Measurements from ENCODE around the gene CASS4.
A peak's percentile ranks its signal among the peaks of the same experiment; 100 is the strongest.
"Not testable (repeated sequence)": the region's sequence is repeated elsewhere in the genome, so short reads cannot be mapped to it uniquely, and the experiment has no call there.

The CASS4 gene

DNA sequence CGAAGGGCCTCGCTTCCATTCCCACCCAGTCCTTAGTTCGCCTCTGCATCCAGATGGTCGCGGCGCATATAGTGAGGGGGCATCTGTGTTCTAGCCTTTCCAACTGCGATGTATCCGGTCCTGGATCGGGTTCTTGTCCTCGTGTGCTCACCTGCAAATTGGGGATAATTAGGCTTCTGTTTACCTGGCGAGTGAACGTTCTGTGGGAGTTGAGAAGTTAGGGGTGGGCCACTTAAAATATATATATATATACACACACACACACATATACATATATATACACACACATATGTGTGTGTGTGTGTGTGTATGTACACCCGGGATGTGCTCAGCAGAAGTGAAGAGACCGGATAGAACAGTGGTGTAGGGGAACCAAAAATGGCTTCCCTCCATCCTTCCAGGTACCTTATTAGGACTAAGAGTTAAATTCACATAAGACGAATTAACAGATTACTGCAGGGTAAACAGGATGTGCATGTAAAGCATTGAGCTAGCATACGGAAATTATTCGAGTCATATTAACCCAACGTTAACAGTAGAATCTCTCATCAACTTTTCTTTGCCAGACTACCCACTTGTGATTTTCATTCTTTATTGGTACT is 19.1 kb upstream of the CASS4 start:
- no peaks in the 10 kb centered on the region for H3K9me3 ChIP-seq (ENCODE audit: low read length)
- peak overlapping the region; percentile 96 to 98 for H3K4me3 ChIP-seq (ENCODE audit: low read depth in 1 of 2, low read length in 2 of 2)
- H3K9ac ChIP-seq (ENCODE audit: low read length): peak overlapping the region; percentile 91
- no peaks in the 10 kb centered on the region for H3K27me3 ChIP-seq (ENCODE audit: control insufficient read depth in 1 of 2, insufficient read depth in 2 of 2, low read length in 2 of 2)
- peaks cover 25% of the 10 kb centered on the region for H3K36me3 ChIP-seq (ENCODE audit: insufficient read depth, low read length)
- peaks cover 18% of the 10 kb centered on the region for H3K4me1 ChIP-seq (ENCODE audit: insufficient read depth, low read length)
- peak overlapping the region; percentile 95 for H3K27ac ChIP-seq (ENCODE audit: low read depth, low read length)

DNA sequence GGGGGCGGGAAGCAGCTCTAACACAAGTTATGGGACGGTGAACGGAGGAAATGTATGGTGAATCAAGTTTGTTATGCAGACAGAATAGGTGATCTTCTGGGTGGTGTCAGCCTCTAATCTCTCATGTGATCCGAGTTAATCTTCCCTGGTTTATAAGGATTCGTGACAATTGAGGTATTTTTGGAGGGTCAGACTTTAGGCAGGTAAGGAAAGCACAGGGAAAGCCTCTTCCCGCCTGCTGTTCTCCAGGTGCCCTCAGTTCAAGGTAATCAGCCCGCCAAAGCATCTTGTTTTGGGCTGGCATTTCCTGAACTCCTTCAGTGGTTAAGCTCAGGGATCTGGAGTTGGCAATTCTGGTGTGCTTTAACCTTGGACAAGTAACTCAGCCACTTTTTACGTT is 18.4 kb upstream of the CASS4 start:
- H3K27me3 ChIP-seq (ENCODE audit: control insufficient read depth in 1 of 2, insufficient read depth in 2 of 2, low read length in 2 of 2): no peaks in the 10 kb centered on the region
- H3K4me3 ChIP-seq (ENCODE audit: low read depth in 1 of 2, low read length in 2 of 2): peak overlapping the region; percentile 67 to 96
- no peak overlapping the region for H3K27ac ChIP-seq (ENCODE audit: low read depth, low read length)
- H3K36me3 ChIP-seq (ENCODE audit: insufficient read depth, low read length): peaks cover 32% of the 10 kb centered on the region
- H3K4me1 ChIP-seq (ENCODE audit: insufficient read depth, low read length): peaks cover 18% of the 10 kb centered on the region
- peak overlapping the region; percentile 91 for H3K9ac ChIP-seq (ENCODE audit: low read length)
- H3K9me3 ChIP-seq (ENCODE audit: low read length): no peaks in the 10 kb centered on the region

DNA sequence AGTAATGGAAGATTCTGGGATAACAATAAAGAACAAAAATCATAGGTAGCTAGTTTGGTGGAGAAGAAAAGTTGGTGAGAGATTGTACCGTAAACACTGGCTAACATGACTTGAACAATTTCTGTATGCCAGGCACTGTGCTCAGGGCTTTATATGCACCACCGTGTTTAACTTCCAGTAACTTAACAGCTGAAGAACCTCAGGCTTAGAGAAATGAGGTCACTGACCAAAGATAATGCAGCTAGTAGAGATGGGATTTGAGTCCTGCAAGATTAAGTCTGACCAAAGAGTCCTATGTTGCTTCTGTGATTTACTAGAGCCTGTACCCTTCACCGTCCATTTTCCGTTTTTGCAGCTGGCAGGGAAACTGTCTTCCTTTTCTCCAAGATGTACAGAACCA is 16.9 kb upstream of the CASS4 start:
- no peak overlapping the region for H3K27ac ChIP-seq (ENCODE audit: low read depth, low read length)
- H3K9me3 ChIP-seq (ENCODE audit: low read length): no peaks in the 10 kb centered on the region
- peaks cover 18% of the 10 kb centered on the region for H3K4me1 ChIP-seq (ENCODE audit: insufficient read depth, low read length)
- H3K4me3 ChIP-seq (ENCODE audit: low read depth in 1 of 2, low read length in 2 of 2): no peak overlapping the region
- H3K9ac ChIP-seq (ENCODE audit: low read length): no peak overlapping the region
- peaks cover 44% of the 10 kb centered on the region for H3K36me3 ChIP-seq (ENCODE audit: insufficient read depth, low read length)
- no peaks in the 10 kb centered on the region for H3K27me3 ChIP-seq (ENCODE audit: control insufficient read depth in 1 of 2, insufficient read depth in 2 of 2, low read length in 2 of 2)

DNA sequence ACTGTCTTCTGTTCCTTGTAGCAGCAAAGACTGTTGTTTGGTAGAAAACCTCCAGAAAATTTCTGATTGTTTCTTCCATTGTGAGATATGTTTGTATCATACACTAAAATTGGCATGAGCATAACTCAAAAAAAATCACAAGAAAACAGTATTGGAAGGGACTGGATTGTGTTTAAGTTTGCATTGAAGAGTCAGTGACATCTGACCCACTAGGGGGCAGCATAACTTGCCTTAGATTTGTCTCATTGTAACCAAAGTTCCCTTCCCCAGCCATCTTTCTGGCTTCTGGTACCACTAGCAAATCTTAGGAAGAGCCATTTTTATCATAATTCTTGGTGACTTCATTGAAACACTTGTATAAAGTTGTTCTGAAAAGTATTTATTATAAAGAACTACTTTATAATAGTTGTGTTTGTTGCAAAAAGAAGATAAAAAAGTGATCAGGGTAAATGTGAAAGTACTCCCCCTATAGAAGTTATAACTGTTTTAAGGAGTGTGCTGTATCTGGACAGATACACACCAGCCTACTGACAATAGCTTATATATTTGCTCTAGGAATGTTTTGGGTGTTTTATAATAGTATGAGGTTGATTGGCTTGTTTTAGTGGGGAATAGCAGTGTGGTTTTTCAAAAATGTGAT is 11.9 kb upstream of the CASS4 start:
- H3K4me3 ChIP-seq (ENCODE audit: low read depth in 1 of 2, low read length in 2 of 2): no peak overlapping the region
- peaks cover 73% of the 10 kb centered on the region for H3K36me3 ChIP-seq (ENCODE audit: insufficient read depth, low read length)
- H3K27me3 ChIP-seq (ENCODE audit: control insufficient read depth in 1 of 2, insufficient read depth in 2 of 2, low read length in 2 of 2): no peaks in the 10 kb centered on the region
- no peak overlapping the region for H3K9ac ChIP-seq (ENCODE audit: low read length)
- H3K4me1 ChIP-seq (ENCODE audit: insufficient read depth, low read length): no peaks in the 10 kb centered on the region
- H3K9me3 ChIP-seq (ENCODE audit: low read length): no peaks in the 10 kb centered on the region
- H3K27ac ChIP-seq (ENCODE audit: low read depth, low read length): no peak overlapping the region

DNA sequence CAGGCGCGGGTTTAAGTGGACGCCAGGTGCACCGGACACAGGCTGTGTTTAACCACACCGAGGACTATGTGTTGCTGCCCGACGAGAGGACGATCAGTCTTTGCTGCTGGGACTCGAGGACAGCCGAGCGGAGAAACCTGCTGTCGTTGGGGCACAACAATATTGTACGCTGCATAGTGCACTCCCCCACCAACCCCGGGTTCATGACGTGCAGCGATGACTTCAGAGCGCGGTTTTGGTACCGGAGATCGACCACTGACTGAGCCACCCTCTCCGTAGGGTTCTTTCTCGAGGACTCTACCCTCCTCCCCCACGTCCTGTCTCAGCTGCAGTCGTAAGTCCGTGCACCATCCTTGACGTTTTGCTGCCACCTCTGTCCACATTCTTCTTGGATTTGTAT is 8.6 kb upstream of the CASS4 start:
- H3K9ac ChIP-seq (ENCODE audit: low read length): no peak overlapping the region
- no peaks in the 10 kb centered on the region for H3K9me3 ChIP-seq (ENCODE audit: low read length)
- no peaks in the 10 kb centered on the region for H3K4me1 ChIP-seq (ENCODE audit: insufficient read depth, low read length)
- H3K27me3 ChIP-seq (ENCODE audit: control insufficient read depth in 1 of 2, insufficient read depth in 2 of 2, low read length in 2 of 2): no peaks in the 10 kb centered on the region
- no peak overlapping the region for H3K4me3 ChIP-seq (ENCODE audit: low read depth in 1 of 2, low read length in 2 of 2)
- H3K36me3 ChIP-seq (ENCODE audit: insufficient read depth, low read length): peaks cover 72% of the 10 kb centered on the region
- no peak overlapping the region for H3K27ac ChIP-seq (ENCODE audit: low read depth, low read length)

DNA sequence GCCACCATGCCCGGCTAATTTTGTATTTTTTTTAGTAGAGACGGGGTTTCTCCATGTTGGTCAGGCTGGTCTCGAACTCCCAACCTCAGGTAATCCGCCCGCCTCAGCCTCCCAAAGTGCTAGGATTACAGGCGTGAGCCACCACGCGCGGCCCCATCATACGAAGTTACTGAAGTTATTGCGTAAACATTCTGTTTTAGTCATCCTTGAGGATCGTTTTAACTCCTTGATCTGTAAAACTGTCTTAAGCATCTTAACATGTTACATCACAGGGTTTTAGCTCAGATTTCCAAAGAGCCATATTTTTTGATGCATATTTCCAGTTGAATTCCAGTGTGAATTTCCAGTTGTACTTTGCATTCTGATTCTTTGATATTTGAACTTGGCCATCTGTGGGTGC is 6.7 kb upstream of the CASS4 start:
- not testable (repeated sequence) for H3K4me3 ChIP-seq (ENCODE audit: low read depth in 1 of 2, low read length in 2 of 2); H3K27me3 ChIP-seq (ENCODE audit: control insufficient read depth in 1 of 2, insufficient read depth in 2 of 2, low read length in 2 of 2); H3K27ac ChIP-seq (ENCODE audit: low read depth, low read length); H3K4me1 ChIP-seq (ENCODE audit: insufficient read depth, low read length); H3K9ac ChIP-seq (ENCODE audit: low read length); H3K9me3 ChIP-seq (ENCODE audit: low read length)
- peaks cover 58% of the 10 kb centered on the region for H3K36me3 ChIP-seq (ENCODE audit: insufficient read depth, low read length)

DNA sequence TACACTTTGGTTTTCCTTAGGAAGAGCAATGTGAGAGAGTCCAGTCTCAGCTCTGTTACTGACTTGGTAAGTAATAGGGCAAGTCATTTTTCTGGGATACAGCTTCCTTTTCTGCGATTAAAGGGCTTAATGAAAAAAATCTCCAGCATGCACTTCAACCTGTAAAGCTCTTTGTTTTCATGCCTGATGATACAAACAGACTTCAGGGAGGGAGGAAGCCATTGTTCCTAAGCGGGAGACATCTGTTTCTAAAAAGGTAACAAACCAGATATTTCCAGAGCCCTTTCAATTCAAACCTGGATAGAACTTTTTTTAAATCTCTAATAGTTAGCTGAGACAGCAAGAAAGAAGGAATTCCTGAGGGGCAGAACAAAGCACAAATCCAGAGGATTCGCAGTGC is 5.2 kb upstream of the CASS4 start:
- H3K36me3 ChIP-seq (ENCODE audit: insufficient read depth, low read length): peaks cover 49% of the 10 kb centered on the region

DNA sequence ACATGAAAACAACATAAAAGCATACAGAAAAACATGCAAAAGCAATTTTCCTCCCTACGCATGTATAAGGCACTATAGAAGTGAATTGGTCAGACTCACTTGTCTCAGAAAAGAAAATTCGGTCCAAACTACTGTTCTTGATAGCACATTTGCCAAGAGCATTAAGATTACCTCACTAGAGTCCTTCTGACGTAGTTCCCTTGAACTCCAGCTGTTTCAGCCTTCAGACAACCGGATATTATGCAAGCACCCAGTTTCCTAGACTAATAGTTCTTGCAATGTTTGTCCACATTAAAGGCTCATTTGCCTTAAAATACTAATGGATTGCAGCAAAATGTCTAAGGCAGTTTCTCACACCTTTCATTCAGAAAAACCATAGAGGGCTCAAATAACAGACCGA is 2.5 kb upstream of the CASS4 start:
- Histone ChIP-seq H3K4me1 (ENCODE audit: insufficient read depth, low read length) (no peaks in the 10 kb centered on the region), H3K9ac (ENCODE audit: low read length) (no peak overlapping the region), H3K36me3 (ENCODE audit: insufficient read depth, low read length) (peaks cover 29% of the 10 kb centered on the region), H3K27me3 (ENCODE audit: control insufficient read depth in 1 of 2, insufficient read depth in 2 of 2, low read length in 2 of 2) (no peaks in the 10 kb centered on the region), H3K27ac (ENCODE audit: low read depth, low read length) (no peak overlapping the region), H3K4me3 (ENCODE audit: low read depth in 1 of 2, low read length in 2 of 2) (no peak overlapping the region), H3K9me3 (ENCODE audit: low read length) (no peaks in the 10 kb centered on the region)

More for the DNA sequence above, 5.2 kb upstream of the CASS4 start:
- Histone ChIP-seq H3K4me1 (ENCODE audit: insufficient read depth, low read length) (no peaks in the 10 kb centered on the region), H3K27me3 (ENCODE audit: control insufficient read depth in 1 of 2, insufficient read depth in 2 of 2, low read length in 2 of 2) (no peaks in the 10 kb centered on the region), H3K9me3 (ENCODE audit: low read length) (no peaks in the 10 kb centered on the region), H3K9ac (ENCODE audit: low read length) (no peak overlapping the region), H3K27ac (ENCODE audit: low read depth, low read length) (no peak overlapping the region), H3K4me3 (ENCODE audit: low read depth in 1 of 2, low read length in 2 of 2) (no peak overlapping the region)

DNA sequence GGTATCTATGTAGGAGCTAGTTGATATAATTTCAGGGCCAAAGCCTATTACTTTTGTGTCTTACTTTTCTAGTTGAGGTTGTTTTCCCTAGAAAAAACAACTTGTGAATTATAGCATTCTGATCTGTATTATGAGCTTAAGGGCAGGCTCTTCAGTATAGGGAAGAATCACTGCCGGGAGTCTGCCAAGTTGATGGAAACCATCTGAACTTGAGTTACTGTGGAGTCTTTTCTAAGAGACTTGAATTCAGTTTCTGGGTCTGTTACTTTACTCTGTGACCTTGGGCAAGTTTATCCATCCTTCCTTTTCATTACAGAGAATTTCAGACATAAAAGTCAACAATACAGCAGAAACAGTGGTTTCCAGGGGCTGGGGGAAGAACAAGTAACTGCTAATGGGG is 2.1 kb upstream of the CASS4 start:
- H3K9ac ChIP-seq (ENCODE audit: low read length): no peak overlapping the region
- H3K36me3 ChIP-seq (ENCODE audit: insufficient read depth, low read length): peaks cover 29% of the 10 kb centered on the region
- H3K9me3 ChIP-seq (ENCODE audit: low read length): no peaks in the 10 kb centered on the region
- no peaks in the 10 kb centered on the region for H3K27me3 ChIP-seq (ENCODE audit: control insufficient read depth in 1 of 2, insufficient read depth in 2 of 2, low read length in 2 of 2)
- no peak overlapping the region for H3K27ac ChIP-seq (ENCODE audit: low read depth, low read length)
- no peak overlapping the region for H3K4me3 ChIP-seq (ENCODE audit: low read depth in 1 of 2, low read length in 2 of 2)
- H3K4me1 ChIP-seq (ENCODE audit: insufficient read depth, low read length): no peaks in the 10 kb centered on the region

DNA sequence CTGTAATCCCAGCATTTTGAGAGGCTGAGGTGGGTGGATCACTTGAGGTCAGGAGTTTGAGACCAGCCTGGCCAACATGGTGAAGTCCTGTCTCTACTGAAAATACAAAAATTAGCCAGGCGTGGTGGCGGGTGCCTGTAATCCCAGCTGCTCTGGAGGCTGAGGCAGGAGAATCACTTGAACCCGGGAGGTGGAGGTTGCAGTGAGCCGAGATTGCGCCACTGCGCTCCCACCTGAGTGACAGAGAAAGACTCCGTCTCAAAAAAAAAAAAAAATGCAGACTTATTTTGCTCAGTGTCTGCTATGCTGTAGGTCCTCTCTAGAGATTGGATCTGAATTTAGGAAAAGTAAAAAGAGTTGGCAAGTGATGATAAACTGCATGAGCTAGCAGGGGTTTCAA is 773 bp upstream of the CASS4 start:
- not testable (repeated sequence) for H3K27ac ChIP-seq (ENCODE audit: low read depth, low read length); H3K27me3 ChIP-seq (ENCODE audit: control insufficient read depth in 1 of 2, insufficient read depth in 2 of 2, low read length in 2 of 2); H3K9me3 ChIP-seq (ENCODE audit: low read length); H3K4me1 ChIP-seq (ENCODE audit: insufficient read depth, low read length); H3K4me3 ChIP-seq (ENCODE audit: low read depth in 1 of 2, low read length in 2 of 2); H3K9ac ChIP-seq (ENCODE audit: low read length)
- H3K36me3 ChIP-seq (ENCODE audit: insufficient read depth, low read length): peaks cover 17% of the 10 kb centered on the region

DNA sequence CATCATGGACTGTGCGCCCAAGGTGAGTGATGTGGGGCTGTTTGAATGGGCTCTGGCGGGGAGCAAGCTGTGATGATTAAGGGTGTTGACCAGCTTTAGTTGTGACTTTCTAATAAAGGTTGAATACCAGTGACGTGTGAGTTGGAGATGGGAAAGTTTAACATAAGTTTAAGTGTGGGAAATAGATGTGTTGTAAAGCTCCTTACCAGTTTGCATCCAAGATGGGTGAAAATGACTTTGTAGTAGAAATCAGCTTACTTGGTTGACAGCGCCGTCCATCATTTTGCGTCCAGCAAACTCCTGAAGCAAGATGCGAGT is 372 bp downstream of the CASS4 start:
- H3K4me3 ChIP-seq (ENCODE audit: low read depth in 1 of 2, low read length in 2 of 2): no peak overlapping the region
- H3K9ac ChIP-seq (ENCODE audit: low read length): no peak overlapping the region
- H3K27me3 ChIP-seq (ENCODE audit: control insufficient read depth in 1 of 2, insufficient read depth in 2 of 2, low read length in 2 of 2): no peaks in the 10 kb centered on the region
- no peak overlapping the region for H3K27ac ChIP-seq (ENCODE audit: low read depth, low read length)
- peaks cover 6% of the 10 kb centered on the region for H3K36me3 ChIP-seq (ENCODE audit: insufficient read depth, low read length)
- H3K4me1 ChIP-seq (ENCODE audit: insufficient read depth, low read length): no peaks in the 10 kb centered on the region
- H3K9me3 ChIP-seq (ENCODE audit: low read length): no peaks in the 10 kb centered on the region

DNA sequence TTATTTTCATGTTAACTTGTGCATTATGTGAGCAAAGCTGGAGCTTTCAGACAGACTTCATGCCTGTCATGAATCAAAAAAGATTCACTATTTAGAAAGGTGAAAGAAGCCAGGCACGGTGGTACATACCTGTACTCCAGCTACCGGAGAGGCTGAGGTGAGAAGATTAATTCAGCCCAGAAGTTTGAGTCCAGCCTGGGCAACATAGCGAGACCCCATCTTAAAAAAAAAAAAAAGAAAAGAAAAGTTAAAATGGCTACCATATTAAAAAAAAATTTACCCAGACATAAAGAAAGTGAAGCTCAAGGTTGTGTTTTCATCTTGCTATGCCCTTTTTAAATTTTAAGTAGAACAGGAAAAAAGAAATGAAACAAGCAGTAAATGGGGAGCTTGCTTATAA is 889 bp downstream of the CASS4 start:
- Histone ChIP-seq H3K4me3 (ENCODE audit: low read depth in 1 of 2, low read length in 2 of 2) (no peak overlapping the region), H3K27ac (ENCODE audit: low read depth, low read length) (no peak overlapping the region), H3K4me1 (ENCODE audit: insufficient read depth, low read length) (no peaks in the 10 kb centered on the region)

More for the DNA sequence above, 889 bp downstream of the CASS4 start:
- no peaks in the 10 kb centered on the region for H3K27me3 ChIP-seq (ENCODE audit: control insufficient read depth in 1 of 2, insufficient read depth in 2 of 2, low read length in 2 of 2)
- H3K9me3 ChIP-seq (ENCODE audit: low read length): no peaks in the 10 kb centered on the region
- no peak overlapping the region for H3K9ac ChIP-seq (ENCODE audit: low read length)
- peaks cover under 1% of the 10 kb centered on the region for H3K36me3 ChIP-seq (ENCODE audit: insufficient read depth, low read length)

Measured in muscle layer of colon (tissue), 2 donors.